Measurements from ENCODE around the gene HDAC7.

Gene HDAC7

DNA sequence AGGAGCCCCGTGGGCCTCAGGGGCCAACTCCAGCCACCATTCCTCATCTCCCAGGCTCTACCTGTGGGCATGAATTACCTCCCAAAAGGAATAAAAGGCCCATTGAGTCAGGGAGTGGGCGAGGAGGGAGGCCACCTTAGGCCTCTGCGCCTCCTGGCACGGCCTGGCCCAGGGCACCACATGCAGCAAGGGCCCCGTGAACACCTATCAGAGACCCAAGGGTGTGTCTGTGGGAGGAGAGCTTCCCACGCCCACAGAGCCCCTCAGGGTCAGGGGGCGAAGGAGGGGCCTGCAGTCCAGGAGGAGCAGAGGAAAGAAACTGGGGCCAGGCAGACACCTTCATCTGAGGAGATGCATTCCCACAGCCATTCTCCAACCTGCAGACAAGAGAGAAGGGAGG, 73.2 kb downstream of the HDAC7 start:
- in situ Hi-C loops (cut with MboI; ENCODE audit: low pct_unique_long_range_greater_than_20kb, low sequenced_read_pairs, unreplicated experiment): loop anchor here (25.0 kb wide), 1 partner anchor 416 kb away; the partner anchor contains the start of gene ASB8
- no peak for DNase-seq (ENCODE audit: low spot score)
- TF ChIP-seq, protein P1, sequence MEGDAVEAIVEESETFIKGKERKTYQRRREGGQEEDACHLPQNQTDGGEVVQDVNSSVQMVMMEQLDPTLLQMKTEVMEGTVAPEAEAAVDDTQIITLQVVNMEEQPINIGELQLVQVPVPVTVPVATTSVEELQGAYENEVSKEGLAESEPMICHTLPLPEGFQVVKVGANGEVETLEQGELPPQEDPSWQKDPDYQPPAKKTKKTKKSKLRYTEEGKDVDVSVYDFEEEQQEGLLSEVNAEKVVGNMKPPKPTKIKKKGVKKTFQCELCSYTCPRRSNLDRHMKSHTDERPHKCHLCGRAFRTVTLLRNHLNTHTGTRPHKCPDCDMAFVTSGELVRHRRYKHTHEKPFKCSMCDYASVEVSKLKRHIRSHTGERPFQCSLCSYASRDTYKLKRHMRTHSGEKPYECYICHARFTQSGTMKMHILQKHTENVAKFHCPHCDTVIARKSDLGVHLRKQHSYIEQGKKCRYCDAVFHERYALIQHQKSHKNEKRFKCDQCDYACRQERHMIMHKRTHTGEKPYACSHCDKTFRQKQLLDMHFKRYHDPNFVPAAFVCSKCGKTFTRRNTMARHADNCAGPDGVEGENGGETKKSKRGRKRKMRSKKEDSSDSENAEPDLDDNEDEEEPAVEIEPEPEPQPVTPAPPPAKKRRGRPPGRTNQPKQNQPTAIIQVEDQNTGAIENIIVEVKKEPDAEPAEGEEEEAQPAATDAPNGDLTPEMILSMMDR (IDR thresholded peaks at IDR 0.05; ENCODE audit: extremely low read depth, insufficient read depth, missing control alignments): no peak

DNA sequence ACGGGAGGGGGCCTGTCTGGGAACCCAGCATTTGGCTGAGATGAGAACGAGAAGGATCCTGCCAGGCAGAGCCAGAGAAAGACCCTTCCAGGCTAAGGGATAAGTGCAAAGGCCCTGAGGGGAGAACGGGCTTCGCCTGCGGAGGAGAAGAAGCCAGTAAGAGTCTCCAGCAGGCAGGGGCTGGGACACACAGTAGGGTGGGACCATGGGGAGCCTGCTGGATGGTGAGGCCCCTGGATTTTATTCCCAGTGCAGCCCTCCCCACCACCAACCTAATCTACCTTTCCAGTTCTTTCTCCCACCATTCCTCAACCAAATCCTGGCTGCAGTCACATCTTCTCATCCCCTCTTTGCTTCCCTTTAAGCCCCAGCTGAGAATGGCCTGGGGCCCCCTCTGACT, 73.6 kb downstream of the HDAC7 start:
- in situ Hi-C loops (cut with MboI; ENCODE audit: low pct_unique_long_range_greater_than_20kb, low sequenced_read_pairs, unreplicated experiment): loop anchor here (25.0 kb wide), 1 partner anchor 416 kb away; the partner anchor contains the start of gene ASB8
- TF ChIP-seq, protein P1 (IDR thresholded peaks at IDR 0.05; ENCODE audit: extremely low read depth, insufficient read depth, missing control alignments): no peak
- no peak for DNase-seq (ENCODE audit: low spot score)

DNA sequence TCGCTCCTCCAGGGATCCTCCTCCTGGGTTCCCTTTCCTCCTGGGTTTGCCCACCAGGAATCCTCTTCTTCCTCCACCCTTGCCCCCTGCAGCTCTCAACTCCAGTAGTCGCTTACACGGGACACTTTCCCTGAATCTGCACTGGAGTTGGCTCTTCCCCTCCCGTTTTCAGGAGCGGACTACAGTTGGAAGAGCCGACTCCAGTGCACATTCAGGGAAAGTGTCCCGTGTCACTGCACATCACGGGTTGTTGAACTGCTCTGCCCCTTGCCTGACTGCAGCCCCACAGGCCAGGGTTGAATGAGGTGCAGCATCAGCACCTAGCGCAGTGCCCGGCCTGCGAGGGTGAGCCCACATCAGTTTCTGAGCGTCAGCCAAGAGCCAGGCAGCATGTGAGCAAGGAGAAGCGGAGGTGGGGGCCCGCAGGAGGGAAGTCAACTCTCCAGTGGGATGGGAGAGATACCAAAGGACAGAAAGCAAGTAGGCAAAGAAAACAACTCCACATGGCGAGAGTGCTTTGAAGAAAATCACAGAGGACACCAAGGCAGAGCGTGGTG, 74.1 kb downstream of the HDAC7 start:
- TF ChIP-seq, protein P1 (IDR thresholded peaks at IDR 0.05; ENCODE audit: extremely low read depth, insufficient read depth, missing control alignments): no peak
- no peak for DNase-seq (ENCODE audit: low spot score)
- in situ Hi-C loops (cut with MboI; ENCODE audit: low pct_unique_long_range_greater_than_20kb, low sequenced_read_pairs, unreplicated experiment): loop anchor here (25.0 kb wide), 1 partner anchor 417 kb away; the partner anchor contains the start of gene ASB8

DNA sequence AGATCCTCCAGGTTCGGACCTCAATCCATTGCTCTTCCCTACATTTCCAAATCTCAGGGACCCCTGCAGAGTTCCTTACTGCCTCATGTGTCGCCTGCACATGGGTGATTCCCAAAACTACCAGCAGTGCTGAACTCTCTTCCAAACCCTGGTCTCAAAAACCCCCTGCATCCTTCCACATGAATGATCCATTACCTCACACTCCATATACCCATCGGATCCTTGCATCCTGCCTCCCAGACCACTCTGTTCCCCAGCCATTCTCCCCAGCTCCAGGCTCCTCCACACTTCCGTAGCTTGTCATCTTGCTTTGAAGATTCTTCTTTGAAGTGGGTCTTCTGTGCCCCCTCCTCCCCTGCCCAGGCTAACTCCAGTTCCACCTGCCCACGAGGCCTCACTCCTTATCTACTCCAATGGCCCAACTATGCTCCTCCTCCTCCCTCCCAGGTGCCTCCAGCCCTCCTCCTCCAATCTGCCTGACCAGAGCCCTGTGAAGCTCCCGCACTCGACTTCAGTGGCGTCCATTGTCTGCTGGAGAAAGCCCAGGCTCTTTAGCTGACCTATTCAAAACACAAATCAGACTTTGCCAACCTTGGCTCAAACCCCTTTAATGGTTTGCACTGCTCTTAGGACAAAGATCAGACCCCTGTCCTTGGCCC, 74.8 kb downstream of the HDAC7 start:
- in situ Hi-C loops (cut with MboI; ENCODE audit: low pct_unique_long_range_greater_than_20kb, low sequenced_read_pairs, unreplicated experiment): loop anchor here (25.0 kb wide), 1 partner anchor 417 kb away; the partner anchor contains the start of gene ASB8
- TF ChIP-seq, protein P1 (IDR thresholded peaks at IDR 0.05; ENCODE audit: extremely low read depth, insufficient read depth, missing control alignments): no peak
- no peak for DNase-seq (ENCODE audit: low spot score)

DNA sequence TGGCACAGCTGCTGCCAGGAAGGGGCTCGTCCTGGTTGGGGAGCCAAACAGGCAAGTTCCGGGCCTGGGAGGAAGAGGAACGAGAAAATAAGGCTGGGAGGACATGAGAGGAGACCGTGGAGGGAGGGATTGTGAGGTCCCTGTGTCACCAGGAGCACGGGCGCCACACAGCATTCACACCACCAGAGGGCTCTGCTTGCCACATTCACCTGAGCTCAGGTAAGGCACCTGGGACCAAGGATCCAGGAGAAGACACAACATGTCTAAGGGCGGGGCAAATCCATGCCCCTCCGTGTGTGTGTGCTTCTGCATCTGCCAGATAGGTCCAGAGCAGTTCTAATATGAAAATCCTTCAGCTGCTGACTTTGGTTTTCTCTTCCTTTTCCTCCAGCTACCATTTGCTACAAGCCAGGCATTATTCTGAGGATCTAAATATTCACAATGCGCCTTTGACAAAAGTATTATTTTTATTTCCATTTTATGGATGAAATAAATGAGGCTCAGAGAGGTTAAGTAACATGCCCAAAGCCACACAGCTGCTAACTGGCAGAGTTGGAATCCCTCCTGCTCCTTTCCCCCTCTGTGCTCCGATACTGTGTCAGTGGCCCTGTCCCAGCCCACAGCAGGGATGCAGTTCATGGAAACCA, 75.6 kb downstream of the HDAC7 start:
- TF ChIP-seq, protein P1 (IDR thresholded peaks at IDR 0.05; ENCODE audit: extremely low read depth, insufficient read depth, missing control alignments): peak; percentile 86
- peak; percentile 59 for DNase-seq (ENCODE audit: low spot score)
- in situ Hi-C loops (cut with MboI; ENCODE audit: low pct_unique_long_range_greater_than_20kb, low sequenced_read_pairs, unreplicated experiment): loop anchor here (25.0 kb wide), 1 partner anchor 418 kb away; the partner anchor contains the start of gene ASB8

DNA sequence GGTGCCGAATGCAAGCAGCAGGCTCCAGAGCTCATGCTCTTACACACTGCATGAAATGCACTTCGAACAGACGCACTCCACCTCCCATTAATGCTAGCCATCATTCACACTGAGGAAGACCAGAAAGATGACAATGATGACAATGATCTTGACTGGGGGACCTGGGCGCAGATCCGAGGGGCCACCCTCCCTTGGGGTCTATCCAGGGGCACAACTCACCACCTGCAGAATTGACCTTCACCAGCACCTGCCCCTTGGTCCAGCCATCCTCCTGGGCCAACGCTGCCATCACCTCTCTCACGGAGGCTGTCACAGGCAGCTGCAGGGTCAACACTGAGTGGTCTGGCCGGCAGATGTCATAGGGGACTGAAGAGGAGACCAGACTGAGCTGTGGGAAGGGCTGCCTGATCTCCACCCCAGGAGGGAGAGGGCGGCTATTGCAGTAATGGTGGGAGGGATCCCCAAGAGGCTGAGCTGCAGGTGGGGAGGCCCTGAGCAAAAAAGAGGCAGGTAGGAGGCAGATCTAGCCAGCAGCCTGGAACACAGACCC, 76.3 kb downstream of the HDAC7 start:
- in situ Hi-C loops (cut with MboI; ENCODE audit: low pct_unique_long_range_greater_than_20kb, low sequenced_read_pairs, unreplicated experiment): loop anchor here (25.0 kb wide), 1 partner anchor 419 kb away; the partner anchor contains the start of gene ASB8
- TF ChIP-seq, protein P1 (IDR thresholded peaks at IDR 0.05; ENCODE audit: extremely low read depth, insufficient read depth, missing control alignments): no peak
- no peak for DNase-seq (ENCODE audit: low spot score)
